Stimulated activated CD4-positive, alpha-beta T cell treated with anti-CD3 and anti-CD28 coated beads, Interleukin-15, amount 100 ng/mL, for 1 hour (primary cell): ENCODE measurements around the gene ST7L.

Source experiments
- DNase-seq, 2 donors: peaks; one replicate each; pipeline ENCODE4 v3.0.0-alpha.2; 2020; ENCODE audit warnings: low read depth in 1 of 2, low spot score in 1 of 2

The ST7L gene

GRCh38 chr1:112549590-112549989, 69.4 kb downstream of the ST7L start:
- DNase-seq = no peak

GRCh38 chr1:112548547-112548946, 70.4 kb downstream of the ST7L start:
- no peak for DNase-seq

- DNase-seq = no peak
Measured at GRCh38 chr1:112546076-112546475, 72.9 kb downstream of the ST7L start.

GRCh38 chr1:112544751-112545150, 74.2 kb downstream of the ST7L start:
- DNase-seq = no peak

GRCh38 chr1:112544011-112544688, 74.8 kb downstream of the ST7L start:
- no peak for DNase-seq

GRCh38 chr1:112542206-112542973, 76.6 kb downstream of the ST7L start:
- DNase-seq = no peak

- DNase-seq = no peak
Measured at GRCh38 chr1:112541299-112541698, 77.6 kb downstream of the ST7L start.

- no peak for DNase-seq
Measured at GRCh38 chr1:112540226-112540794, 78.6 kb downstream of the ST7L start.

- no peak for DNase-seq
Measured at GRCh38 chr1:112538883-112539282, 80.1 kb downstream of the ST7L start.

GRCh38 chr1:112537456-112537855, 81.5 kb downstream of the ST7L start:
- no peak for DNase-seq

- no peak for DNase-seq
Measured at GRCh38 chr1:112536561-112536960, 82.4 kb downstream of the ST7L start.

GRCh38 chr1:112533029-112533428, 85.9 kb downstream of the ST7L start:
- DNase-seq = no peak

- no peak for DNase-seq
Measured at GRCh38 chr1:112532064-112532463, 86.9 kb downstream of the ST7L start.

- DNase-seq = no peak
Measured at GRCh38 chr1:112530832-112531231, 88.1 kb downstream of the ST7L start.

- no peak for DNase-seq
Measured at GRCh38 chr1:112529301-112529700, 89.6 kb downstream of the ST7L start.

GRCh38 chr1:112528076-112528475, 90.9 kb downstream of the ST7L start:
- no peak for DNase-seq

GRCh38 chr1:112527266-112528010, 91.5 kb downstream of the ST7L start:
- no peak for DNase-seq

- no peak for DNase-seq
Measured at GRCh38 chr1:112524986-112525385, 94.0 kb downstream of the ST7L start.

- DNase-seq = no peak
Measured at GRCh38 chr1:112524251-112524650, 94.7 kb downstream of the ST7L start.

GRCh38 chr1:112522621-112523020, 96.3 kb downstream of the ST7L start:
- no peak for DNase-seq

GRCh38 chr1:112520166-112520565, 98.8 kb downstream of the ST7L start:
- no peak for DNase-seq

GRCh38 chr1:112518186-112518585, 100.8 kb downstream of the ST7L start:
- no peak for DNase-seq
